Brain pericyte (primary cell): ENCODE measurements around the gene RABEP2.
"Not testable (repeated sequence)": the region's sequence is repeated elsewhere in the genome, so short reads cannot be mapped to it uniquely, and the experiment has no call there.

Experiments
- DNase-seq: peaks from one replicate; pipeline ENCODE4 v3.0.0-alpha.2; 2012; ENCODE audit warnings: low read depth, low spot score

The RABEP2 gene

DNA sequence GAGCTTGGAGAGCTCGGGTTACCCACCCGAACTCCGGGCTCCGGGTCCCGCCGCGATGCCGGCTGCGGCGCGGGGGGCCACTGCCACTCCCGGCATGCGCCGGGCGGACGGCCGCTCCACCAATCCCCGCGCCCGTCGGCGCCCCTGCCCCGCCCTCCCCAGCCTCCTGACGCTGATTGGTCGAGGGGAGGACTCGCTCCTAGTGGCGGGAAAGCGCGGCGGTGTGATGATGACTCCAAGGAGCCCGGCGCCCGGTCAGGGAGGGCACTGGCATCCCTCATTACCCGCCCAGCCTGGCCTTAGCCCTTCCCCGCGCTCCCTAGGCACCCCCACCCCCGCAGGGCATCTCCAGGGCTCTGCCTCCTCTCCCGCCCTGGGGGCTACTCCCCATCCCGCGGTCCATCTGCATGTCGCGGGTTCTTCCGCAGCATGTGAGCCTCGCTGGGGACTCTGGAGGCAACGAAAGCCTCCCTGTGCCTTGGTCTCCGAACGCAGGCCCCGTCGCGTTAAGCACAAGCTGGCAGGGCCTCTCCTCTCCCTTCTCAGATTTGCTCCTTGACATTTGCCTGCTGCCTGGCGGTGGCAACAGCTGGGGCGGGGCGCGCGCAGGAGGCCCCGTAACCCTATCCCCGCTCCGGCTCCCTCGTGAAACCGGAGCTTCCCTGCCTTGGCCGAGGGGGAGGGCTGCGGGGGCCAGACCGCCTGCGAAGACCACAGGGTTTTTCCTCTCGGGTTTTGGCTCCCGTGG, 45.0 kb downstream of the RABEP2 start:
- DNase-seq, result peak; percentile 51

DNA sequence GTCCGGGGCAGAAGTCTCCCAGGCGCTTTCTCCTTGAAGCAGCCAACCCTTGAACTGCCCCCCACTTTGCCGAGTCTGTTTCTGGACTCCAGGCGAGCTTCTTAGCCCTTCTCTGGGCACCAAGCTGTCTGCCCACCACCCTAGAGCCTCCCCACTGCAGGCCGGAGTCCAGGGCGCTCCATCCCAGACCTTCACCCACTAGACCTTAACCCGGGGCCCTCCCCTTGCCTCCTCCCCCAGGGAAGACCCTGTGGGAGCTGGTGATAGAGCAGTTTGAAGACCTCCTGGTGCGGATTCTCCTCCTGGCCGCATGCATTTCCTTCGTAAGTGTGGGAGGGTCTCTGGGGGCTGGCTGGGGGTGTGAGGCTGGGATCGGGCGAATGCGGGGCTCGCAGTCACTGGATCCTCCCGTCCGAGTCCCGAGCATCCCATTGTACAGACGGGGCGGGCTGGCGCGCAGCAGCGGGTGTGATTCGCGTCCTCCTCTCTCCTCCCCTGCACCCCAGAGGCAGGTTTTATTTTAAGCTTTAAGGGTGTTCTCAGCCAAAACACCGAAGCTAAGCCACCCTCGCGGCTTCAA, 45.7 kb downstream of the RABEP2 start:
- no peak for DNase-seq

DNA sequence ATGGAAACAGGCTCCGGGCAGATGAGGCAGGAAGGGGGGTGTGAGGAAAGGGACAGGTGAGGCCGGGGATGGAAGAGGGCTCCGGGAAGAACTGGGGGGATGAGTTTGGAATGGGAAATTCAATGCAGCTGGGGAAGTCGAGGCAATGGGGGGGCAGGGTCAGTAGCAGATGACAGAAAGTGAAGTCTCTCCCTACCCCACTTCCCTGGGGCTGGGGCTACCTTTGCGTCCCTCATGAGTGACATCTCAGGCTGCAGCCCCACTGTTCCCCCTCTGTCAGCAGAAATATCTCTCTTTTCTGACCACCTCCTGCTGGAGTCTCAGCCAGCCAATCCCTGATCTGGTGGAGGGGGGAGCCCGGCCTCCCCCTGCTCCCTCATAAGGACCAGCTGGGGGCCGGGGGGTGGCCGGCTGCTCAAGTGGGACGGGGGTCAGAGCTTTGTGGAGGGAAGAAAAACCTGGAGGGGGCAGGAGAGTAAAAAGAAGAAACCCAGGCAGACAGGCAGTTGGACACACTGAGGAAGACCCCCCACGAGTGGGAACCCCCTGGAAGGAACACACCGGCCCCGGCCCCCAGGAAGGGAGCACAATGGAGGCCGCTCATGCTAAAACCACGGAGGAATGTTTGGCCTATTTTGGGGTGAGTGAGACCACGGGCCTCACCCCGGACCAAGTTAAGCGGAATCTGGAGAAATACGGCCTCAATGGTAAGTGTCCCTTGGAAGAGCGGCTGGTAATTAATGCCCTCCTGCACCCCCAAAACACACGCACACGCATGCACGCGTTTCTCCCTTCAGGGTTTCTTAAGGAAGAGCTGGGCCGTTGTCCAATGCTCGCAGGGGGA, 46.7 kb downstream of the RABEP2 start, which contains the start of gene ATP2A1:
TSS of gene ATP2A1 (plus strand) at position 406 of the 844 bp plus-strand sequence. CDS start at position 590, 184 bp downstream.
- no peak for DNase-seq

DNA sequence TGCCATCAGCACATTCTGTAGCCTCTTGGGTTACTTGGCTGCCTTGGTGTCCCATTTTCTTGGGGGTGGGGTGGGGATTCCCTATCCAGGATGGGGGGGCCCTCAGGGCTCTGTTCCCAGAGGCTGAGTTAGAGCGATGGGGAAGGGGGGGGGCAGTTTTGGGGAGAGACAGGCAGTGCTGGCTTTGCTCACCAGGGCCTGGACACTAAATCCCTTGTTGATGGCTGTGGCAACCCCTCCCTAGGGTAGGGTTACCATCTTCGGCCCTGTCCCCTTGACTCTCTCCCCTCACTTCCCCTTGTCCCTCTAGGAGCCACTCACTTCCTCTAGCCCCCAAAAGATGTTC, 47.4 kb downstream of the RABEP2 start:
- DNase-seq, result no peak

DNA sequence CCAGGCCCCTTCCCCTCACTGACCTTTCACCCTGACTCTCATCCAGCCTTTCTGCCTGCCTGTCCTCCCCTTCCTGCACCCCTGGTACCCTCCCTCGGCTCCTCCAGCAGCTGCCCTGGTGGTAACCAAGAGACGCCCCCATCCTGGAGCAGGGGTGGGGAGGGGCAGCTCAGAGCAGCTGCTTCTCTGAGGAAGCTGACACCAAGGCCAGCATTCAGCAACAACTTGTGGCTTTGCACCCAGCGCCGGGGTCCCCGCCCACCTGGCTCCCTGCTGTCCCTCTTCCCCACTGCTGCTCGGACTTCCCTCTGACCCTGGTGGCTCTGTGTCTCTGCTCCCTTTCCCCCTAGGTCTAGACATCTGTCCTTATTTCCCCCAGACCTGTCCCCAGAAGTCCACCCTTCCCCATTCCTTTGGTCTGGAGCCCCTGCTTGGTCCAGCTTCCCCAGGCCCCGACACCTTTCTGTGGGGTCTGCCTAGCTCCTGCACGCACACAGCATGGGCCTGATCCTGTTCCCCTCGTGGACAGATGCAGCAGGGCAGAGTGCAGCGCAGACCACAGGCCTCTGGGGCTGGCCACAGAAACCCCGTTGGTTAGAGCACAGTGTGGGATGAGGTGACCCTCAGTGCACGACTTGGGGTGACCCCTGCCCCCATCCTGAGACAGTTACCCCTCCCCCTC, 47.9 kb downstream of the RABEP2 start:
- DNase-seq, result no peak

DNA sequence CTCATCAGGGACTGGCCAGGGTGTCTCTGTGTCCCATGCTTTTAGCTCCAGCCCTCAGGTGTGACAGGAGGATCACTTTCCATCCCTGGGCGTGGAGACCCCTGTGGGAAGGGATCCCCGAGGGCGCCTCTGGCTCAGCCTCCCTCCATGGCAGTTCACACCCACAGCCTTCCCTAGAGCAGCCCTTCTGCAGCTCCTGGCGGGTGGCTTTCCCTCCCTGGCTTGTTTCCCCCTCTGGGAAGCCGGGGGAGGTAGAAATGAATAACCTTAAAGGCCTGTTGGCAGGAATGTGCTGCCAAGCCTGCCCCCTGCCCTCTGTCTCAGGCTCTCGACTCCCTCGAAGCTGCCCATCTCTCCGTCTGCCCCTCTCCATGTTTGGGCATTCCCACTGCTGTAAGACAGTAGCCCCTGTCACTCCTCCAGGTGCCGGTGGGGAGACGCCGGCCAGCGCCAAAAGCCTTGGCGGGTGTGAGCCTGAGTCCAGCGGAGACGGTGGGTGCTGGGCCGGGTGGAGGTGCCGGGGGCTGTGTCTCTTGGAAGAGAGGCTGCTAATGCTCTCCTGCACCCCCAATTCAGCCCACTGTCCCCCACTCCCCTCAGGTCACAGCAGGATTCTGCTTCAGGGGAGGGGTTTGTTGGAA, 48.9 kb downstream of the RABEP2 start:
- no peak for DNase-seq

DNA sequence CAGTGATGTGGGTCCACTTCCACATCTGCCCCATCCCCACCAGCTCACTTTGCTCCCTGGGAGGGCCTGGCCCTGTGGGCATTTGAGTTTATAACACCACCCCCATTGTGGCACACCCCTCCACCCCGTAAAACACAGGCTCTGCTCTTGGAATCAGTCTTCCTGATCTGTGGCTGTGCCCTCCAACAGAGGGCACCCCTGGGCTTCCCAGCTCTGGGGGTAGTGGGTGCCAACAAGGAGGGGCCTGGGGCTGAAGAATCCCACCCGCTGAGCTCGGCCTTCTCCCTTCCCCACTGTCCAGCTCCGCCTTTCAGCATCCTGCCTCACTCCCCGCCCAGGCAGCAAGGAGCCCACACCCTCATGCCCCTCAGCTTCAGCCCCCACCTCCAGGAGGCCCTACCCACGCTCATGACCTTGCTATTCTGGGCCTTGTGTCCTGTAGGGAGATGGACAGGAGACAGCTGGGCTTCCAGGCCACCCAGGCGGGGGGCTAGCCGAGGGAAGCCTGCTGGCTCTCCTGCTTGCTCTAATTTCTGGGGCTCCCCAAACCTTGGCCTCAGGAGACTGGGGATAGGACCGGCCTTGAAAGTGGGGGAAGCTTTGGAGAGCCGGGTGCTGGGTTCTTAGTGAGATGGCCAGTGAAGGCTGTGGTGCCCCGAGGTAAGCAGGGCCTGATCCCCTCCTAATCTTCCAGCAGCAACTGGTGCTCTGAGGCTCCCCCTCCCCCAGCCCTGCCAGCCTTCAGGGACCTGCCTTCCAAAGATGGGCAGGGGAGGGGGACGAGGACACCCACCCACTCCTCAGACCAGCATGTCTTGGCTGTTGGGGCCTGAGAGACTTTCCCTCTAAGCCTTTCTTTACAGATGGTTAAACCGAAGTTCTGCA, 49.7 kb downstream of the RABEP2 start:
- DNase-seq, result no peak

DNA sequence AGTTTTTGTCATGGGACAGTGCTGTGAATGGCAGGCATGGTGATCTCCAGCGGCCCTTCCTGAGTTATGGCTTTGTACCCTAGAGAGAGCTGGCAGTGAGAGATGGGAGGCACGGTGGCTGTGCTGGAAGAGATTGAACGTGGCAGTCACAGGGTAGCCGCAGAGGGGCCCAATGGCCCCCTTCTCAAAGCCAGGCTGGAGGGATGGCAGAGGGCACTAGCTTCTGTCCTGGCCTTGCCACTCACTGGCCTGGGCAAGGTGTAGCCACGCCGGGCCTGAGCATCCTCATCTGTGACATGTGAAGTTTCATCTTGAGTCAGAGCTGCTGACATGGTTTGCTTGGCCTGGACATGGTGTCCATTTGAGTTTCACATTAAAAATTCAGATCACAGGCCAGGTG, 50.6 kb downstream of the RABEP2 start:
- no peak for DNase-seq

DNA sequence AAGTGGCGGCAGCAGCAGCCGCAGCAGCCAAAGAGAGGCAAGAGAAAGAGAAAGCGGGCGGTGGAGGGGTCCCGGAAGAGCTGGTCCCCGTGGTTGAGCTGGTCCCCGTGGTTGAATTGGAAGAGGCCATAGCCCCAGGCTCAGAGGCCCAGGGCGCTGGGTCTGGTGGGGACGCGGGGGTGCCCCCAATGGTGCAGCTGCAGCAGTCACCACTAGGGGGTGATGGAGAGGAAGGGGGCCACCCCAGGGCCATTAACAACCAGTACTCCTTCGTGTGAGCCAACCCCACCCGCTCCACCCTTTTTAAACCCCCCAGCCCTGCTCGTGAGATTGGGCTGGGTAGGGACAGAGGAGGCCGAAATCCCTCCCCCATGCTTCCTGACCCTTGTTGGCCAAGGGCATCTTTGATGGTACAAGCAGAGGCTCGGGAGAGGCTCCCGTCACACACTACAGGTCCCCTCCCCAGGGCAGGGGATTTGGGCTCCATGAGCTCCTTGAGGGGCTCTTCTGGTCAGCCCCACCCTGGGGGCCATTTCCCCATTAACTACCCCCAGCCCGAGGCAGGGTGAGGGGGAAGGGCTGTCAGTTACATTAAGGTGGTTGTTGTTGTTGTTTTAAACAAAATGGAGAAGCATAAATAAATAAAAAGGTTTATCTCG, 51.4 kb downstream of the RABEP2 start:
- DNase-seq, result no peak

DNA sequence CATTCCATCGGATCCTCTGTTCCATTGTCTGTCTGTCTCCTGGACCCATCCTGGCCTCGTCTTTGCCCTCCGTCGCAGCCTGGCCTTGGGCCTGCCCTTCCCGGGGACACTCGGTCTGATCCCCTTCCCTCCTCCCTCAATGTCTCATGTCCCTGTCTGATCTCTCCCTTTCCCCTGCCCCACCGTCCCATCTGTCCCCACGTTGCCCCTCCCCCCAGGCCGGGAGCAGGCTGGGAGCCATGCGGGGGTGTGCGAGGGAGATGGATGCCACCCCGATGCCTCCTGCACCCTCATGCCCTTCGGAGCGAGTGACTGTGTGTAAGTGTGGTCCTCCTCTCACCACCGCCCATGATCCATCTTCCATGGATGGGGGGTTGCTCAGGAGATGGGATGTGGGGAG, 52.1 kb downstream of the RABEP2 start:
- no peak for DNase-seq

DNA sequence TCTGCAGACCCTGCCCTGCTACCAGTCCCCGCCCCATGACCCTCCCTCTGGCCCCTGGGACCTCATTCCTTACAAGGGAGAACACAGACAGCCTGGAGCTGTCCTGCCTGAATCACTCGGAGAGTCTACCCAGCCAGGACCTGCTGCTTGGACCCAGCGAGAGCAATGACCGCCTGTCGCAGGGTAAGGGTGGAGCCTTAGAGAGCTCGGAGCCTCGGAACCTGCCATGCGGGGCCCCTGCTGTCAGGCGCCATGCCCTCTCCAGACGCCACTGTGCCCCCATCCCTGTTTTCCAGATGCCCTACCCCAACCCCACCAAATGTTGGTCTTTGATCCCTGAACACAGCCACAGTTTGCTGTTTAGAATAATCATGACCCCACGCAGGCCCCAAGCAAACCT, 55.8 kb downstream of the RABEP2 start:
- DNase-seq, result no peak

DNA sequence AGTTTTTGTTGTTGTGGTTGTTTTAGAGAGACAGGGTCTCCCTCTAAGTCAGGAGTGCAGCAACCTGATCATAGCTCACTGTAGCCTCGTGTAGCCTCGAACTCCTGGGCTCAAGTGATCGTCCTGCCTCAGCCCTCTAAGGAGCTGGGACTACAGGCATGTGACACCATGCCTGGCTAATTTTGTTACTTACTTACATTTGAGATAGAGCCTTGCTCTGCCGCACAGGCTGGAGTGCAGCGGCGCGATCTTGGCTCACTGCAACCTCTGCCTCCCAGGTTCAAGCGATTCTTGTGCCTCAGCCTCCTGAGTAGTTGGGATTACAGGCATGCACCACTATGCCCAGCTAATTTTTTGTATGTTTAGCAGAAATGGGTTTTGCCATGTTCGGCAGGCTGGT, 57.4 kb downstream of the RABEP2 start:
- not testable (repeated sequence) for DNase-seq

DNA sequence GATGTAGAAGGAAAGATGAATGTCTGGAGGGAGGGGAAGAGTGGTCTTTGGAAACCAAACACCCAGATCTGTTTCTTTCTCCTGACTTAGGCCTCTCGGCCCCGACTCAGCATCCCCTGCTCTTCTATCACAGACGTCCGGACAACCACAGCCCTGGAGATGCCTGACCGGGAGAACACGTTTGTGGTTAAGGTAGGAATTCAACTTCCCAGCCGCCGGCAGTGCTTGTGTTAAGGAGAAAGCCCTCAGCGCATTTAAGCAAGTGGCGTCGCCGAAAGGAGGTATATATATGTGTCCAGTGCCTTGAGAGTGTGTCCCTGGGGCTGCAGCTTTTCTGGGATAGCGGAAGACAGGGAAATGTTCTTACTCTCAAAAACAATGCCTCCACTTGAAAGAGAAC, 57.8 kb downstream of the RABEP2 start:
- no peak for DNase-seq

DNA sequence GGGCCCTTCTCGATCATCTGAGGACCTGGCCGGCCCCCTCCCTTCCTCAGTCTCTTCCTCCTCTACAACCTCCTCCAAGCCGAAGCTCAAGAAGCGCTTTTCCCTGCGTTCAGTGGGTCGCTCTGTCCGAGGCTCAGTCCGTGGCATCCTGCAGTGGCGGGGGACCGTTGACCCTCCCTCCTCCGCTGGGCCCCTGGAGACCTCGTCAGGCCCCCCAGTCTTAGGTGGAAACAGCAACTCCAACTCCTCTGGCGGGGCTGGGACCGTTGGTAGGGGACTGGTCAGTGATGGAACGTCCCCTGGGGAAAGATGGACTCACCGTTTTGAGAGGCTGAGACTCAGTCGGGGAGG, 58.6 kb downstream of the RABEP2 start:
- no peak for DNase-seq

DNA sequence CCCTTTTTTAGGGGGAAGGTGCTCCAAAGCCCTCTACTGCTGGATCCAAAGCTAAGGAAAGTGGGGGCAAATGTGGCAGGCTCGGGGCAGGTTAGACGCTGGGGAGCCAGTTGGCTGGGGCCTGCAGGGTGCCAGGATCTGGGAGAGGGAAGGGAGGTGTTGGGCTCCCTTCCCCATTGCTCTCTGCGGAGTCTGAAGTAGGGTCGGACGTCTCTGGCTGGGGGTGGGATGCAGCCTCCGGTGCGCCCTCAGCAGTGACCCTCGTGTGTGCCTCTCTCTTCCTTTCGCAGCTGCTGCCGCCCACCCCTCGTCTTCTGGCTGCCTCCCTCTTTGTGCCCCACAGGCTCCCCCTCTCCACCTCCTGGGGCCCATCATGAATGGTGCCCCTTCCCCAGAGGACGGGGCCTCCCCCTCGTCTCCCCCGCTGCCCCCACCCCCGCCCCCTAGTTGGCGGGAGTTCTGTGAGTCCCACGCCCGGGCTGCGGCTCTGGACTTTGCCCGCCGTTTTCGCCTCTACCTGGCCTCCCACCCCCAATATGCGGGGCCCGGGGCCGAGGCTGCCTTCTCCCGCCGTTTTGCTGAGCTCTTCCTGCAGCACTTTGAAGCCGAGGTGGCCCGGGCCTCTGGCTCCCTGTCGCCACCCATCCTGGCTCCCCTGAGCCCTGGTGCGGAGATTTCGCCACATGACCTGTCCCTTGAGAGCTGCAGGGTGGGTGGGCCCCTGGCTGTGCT, 59.1 kb downstream of the RABEP2 start:
- no peak for DNase-seq

DNA sequence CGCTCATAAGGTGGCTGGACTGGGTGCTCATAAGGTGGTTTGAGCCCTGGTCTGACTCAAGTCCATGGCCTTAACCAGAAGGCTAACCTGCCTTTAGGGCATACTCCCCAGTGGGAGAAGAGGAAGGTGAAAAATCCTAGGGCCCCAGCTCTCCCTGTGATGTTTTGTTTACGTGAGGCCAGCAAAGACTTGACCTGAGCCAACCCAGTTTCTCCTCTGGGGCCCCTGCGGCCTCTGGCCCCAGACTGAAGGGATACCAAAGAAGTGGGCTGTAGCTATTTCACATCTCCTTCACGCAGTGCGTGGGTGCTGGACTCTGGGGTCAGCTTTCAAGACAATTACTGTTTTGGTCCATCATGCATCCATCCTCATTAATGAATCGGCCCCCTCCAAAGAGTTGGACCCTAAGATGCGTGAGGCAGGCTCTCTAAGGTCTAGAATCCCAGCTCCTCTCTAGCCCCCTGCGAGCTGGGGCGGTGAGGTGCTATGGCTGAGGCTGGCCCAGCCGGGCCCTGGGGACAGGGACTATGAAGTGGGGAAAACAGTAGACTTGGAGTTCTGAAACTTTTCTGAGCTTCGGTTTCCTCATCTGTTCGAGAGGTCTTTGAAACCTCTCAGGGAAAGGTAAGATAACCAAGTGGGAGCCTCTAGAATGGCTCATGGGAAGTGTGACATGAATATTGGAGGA, 59.9 kb downstream of the RABEP2 start:
- DNase-seq, result no peak

DNA sequence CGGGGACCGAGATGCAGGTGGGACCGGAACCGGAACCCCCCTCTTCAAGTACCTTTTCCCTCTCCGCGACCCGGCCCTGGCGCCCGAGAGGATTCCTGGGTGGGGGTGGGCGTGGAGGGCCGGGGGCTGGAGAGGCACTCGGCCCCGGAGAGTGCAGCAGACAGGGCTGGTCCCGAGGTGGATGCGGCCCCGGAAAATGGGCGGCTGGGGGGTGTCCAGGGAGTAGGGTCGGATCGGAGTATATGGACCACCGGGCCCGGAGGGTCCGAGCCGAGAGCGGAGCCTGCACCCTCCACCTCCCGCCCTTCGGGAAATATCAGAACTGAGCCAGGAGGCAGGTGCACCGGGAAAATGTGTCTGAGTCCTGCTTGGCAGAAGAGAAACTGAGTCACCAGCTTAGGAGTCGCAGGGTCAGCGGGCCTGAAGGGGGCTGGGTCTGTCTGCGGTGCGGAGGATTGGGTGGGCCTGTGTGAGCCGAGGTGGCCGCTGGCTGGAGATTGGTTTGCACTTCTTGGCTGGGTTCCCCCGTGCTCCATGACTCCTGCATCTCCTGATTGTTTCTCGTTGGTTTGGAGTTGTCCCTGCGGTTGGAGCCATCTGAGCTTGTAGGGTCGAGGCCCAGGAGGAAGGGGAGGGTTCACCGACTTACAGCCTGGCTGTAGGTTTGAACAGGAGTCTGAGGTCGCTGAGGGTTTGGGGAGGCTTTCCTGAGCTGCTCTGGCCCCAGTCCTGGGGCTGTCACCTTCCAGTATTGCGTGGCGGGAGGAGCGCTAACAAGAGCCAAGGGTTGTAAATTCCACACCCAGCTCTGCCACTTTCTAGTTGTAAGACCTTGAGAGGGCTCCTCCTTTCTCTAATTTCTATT, 60.9 kb downstream of the RABEP2 start:
- DNase-seq, result no peak

DNA sequence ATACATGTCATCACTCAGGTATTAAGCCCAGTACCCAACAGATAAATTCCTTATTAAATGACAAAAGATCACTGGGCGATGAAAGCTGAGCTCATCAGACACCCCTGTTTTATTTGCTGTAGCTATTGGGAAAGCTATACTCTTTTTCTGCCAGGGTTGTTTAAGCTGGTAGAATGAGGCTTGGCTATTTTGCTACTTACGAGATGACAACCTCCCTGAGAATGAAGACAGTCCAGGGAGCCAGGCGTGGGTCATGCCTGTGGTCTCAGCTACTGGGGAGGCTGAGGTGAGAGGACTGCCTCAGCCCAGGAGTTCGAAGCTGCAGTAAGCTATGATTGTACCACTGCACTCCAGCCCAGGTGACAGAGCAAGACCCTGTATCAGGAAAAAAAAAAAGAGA, 65.7 kb downstream of the RABEP2 start:
- DNase-seq, result no peak
